H7 (cell line): ENCODE measurements around the gene ZNF287. TPM values are rescaled to one million over a fixed set of nuclear protein-coding genes. Genes with fewer than 3 reads are reported as not detected.

Source experiments
- total RNA-seq: library from RNA; depleted of rRNA; stranded (reverse); fragments of >200 nt; shearing (Covaris generic); gene quantifications from 2 replicates; pipeline ENCODE4 v1.2.3, GENCODE V29; 2014; rRNA removed

The ZNF287 gene
- total RNA-seq, 1 experiment from 2014 or later: 1.4 TPM

Other genes with a start within 250 kb of the ZNF287 start
- 135 and 159 TPM in 2 replicates for gene CENPV, start 215.7 kb downstream of the ZNF287 start, total RNA-seq
- gene UBB, start 188.1 kb downstream of the ZNF287 start, total RNA-seq: 1,890 and 2,261 TPM in 2 replicates
- 1.8 and 5.5 TPM in 2 replicates for gene TRPV2, start 153.6 kb downstream of the ZNF287 start, total RNA-seq
- gene LRRC75A, start 77.0 kb downstream of the ZNF287 start, total RNA-seq: 3.3 and 5.9 TPM in 2 replicates
- gene ZNF624, start 84.6 kb upstream of the ZNF287 start, total RNA-seq: 1.9 and 2.3 TPM in 2 replicates
- 0.03 and 0.55 TPM in 2 replicates for gene CCDC144A, start 121.0 kb upstream of the ZNF287 start, total RNA-seq